Epithelial cell of esophagus (primary cell): Measurements from ENCODE around the gene CKS1B.

Experiments used
- DNase-seq: peaks from one replicate; pipeline ENCODE4 v3.0.0; 2010; ENCODE audit warnings: low read depth
- H3K4me3 ChIP-seq: 2 replicates; pipeline ENCODE4 v1.5.1; 2011; ENCODE audit warnings: mild to moderate bottlenecking, low read length, control low read depth
- CTCF ChIP-seq: IDR thresholded peaks from 2 replicates; pipeline ENCODE4 v1.5.1; 2011; ENCODE audit warnings: low read depth, mild to moderate bottlenecking, low read length, control low read depth, inconsistent platforms; ENCODE audit not compliant: insufficient read depth; ENCODE audit errors: missing control alignments

The CKS1B gene

DNA sequence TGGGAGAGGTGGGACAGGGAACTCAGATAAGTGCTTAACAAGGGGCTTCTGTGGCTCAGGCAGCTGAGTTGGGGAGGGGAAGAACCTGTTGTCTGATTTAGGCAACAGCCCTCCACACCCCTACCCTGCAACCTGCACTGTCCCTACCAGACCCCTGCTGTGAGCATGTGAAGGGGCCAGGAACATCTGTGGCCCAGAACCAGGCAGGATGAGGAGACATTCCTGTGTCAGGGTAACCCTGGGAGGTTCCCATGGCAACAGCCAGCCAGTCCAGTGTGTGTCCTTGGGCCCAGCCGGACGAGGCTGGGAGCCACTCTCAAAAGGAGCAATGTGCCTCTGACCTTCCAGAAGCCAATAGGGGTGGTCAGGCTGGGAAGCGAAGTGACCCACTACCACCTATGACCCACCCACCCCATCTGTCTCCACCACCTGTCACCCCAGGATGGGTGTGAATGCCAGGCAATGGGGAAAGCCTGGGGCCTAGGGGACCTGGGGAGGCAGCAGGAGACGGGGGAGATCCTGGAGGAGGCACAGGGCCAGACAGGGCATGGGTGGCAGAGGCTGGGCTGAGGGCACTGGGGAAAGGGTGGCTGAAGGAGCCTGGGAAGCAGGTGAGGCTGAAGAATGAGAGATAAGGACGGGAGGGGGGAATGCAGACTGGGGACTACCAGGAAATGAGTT, 33.0 kb upstream of the CKS1B start:
- DNase-seq, result no peak
- no peak for TF ChIP-seq CTCF
- no peak overlapping the region for H3K4me3 ChIP-seq

- no peak overlapping the region for H3K4me3 ChIP-seq
- TF ChIP-seq CTCF, result peak; percentile 88
- DNase-seq, result peak; percentile 47
Observed at GRCh38 chr1:154943649-154944400, 30.7 kb upstream of the CKS1B start.

GRCh38 chr1:154944401-154945159, 29.9 kb upstream of the CKS1B start:
- no peak for DNase-seq
- no peak overlapping the region for H3K4me3 ChIP-seq
- TF ChIP-seq CTCF, result no peak

DNA sequence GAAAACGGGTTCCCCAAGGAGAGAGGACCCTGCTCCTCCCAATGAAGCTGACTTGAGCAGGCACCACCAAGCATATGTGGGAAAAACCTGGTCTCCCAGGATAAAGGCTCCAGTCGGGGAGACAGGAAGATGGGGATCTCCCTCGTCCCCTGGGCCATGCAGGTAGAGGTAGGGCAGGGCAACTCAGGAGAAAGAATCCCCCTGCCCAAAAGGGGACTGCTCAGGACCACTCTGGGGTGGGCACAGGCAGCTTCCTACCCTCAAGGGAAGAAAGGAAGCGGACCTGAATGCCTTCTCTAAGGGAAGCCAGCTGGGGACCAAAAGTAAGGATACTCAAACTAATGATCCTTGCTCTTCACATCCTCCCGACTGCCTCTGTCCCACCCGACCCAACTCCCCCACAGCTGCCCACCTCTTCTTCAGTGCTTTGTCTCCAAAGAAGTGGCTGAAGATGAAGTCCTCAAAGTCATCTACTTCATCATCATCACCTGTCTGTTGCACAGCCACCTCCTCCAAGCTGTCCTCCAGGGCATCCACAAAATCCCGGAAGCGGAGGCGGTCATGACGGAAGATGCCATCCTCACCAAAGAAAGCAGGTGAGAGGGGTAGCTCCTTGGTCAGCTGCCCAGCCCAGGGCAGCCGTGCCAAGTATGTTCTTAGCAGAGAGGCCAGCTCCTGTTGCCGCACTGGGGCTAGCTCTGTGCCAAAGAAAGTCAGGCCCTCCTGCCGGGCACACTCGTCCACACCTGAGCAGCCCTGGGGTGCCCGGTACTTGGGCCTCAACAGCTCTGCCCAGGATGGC, 29.1 kb upstream of the CKS1B start:
- no peak for TF ChIP-seq CTCF
- DNase-seq, result no peak
- H3K4me3 ChIP-seq, result no peak overlapping the region

DNA sequence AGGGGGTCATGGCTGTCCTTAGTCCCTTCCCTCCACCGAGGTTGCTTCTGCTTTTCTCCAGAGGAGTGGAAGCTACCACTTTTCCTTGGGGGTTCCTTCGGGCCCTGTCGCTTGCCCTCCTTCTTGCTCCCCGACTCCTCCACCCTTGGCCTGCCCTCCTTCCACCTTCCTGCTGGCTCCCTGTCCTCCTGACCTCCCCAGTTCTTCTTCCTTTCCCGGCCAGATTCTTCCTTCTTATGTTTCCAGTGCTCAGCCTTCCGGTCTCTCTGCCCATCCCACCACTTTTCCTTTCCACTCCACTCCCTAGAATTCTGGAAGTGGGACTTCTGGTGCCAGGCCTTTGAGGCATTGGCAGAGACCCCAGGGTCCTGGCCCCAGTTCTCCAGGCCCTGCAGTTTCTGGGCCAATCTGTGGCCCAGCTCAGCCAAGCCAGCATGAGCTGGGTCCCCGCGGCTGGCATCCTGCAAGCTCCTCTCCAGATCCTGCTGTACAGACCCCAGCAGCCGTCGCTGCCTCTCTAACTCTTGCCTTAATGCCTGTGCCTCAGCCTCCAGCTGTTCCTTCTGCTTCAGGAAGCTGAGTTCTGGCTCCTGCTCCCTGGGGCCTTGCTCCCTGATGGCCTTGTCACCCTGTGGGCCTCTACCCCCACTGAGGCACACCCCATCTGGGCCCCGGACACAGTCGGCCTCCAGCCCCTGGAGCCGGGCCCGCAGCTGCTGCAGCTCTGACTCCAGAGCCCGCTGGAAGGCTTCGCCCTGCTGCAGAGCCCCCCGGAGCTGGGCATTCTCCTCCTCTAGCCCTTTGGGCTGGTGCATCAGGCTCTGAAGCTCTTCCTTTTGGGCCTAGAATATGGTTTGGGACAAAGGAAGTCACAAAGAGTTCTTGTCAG, 28.3 kb upstream of the CKS1B start:
- no peak overlapping the region for H3K4me3 ChIP-seq
- TF ChIP-seq CTCF, result no peak
- no peak for DNase-seq

- no peak for DNase-seq
- no peak for TF ChIP-seq CTCF
- no peak overlapping the region for H3K4me3 ChIP-seq
Observed at GRCh38 chr1:154948079-154948478, 26.4 kb upstream of the CKS1B start.
